CD4-positive, alpha-beta T cell (primary cell): ENCODE data around the gene KIF24. TPM values are rescaled to one million over a fixed set of nuclear protein-coding genes. Genes with fewer than 3 reads are reported as not detected.

Experiments
- ATAC-seq: fragments of 200-7000 bp; cut with Tn5 transposase; one replicate; pipeline ENCODE4 v1.10.0; 2022; ENCODE audit warnings: mild to moderate bottlenecking; ENCODE audit not compliant: poor library complexity
- CTCF ChIA-PET: fragments of 350-600 bp; sonication (Branson Sonifier 250); formaldehyde crosslinking; loops from one replicate; lab custom pipeline; 2021; ENCODE audit warnings: antibody characterized with exemption, inconsistent platforms; lab: Charles Lee
- POLR2A ChIA-PET: fragments of 350-600 bp; sonication (Branson Sonifier 250); formaldehyde crosslinking; loops from one replicate; lab custom pipeline; 2021; ENCODE audit warnings: antibody characterized with exemption, inconsistent platforms; lab: Charles Lee
- DNase-seq, 14 experiments: peaks; one replicate each; pipeline ENCODE4 v3.0.0-alpha.2; 2013 to 2020; ENCODE audit warnings: mixed read lengths in 2 of 14
- H3K27ac ChIP-seq, 2 donors: one replicate each; pipeline versions ENCODE4 v1.5.1 to v1.7.0; 2013; ENCODE audit warnings: low read length in 2 of 2, low read depth in 1 of 2, mild to moderate bottlenecking in 1 of 2
- H3K27me3 ChIP-seq, 2 experiments: 1 replicate in 1 of 2; 2 replicates in 1 of 2; pipeline versions ENCODE4 v1.6.1 to v1.7.0; 2013; ENCODE audit warnings: low read length in 2 of 2, control low read depth in 1 of 2, mild to moderate bottlenecking in 1 of 2, moderate library complexity in 1 of 2; ENCODE audit not compliant: insufficient read depth in 2 of 2, control insufficient read depth in 1 of 2
- H3K36me3 ChIP-seq: one replicate; pipeline ENCODE4 v1.6.1; 2013; ENCODE audit warnings: low read length, control low read depth; ENCODE audit not compliant: insufficient read depth
- H3K4me1 ChIP-seq: one replicate; pipeline ENCODE4 v1.6.1; 2013; ENCODE audit warnings: low read length, control low read depth; ENCODE audit not compliant: insufficient read depth
- H3K4me3 ChIP-seq: one replicate; pipeline ENCODE4 v1.5.1; 2013; ENCODE audit warnings: mild to moderate bottlenecking, low read length, moderate library complexity
- H3K9me3 ChIP-seq, 2 experiments: 1 replicate in 1 of 2; 2 replicates in 1 of 2; pipeline versions ENCODE4 v1.6.1 to v1.7.0; 2013; ENCODE audit warnings: low read length in 2 of 2, mild to moderate bottlenecking in 2 of 2, control low read depth in 1 of 2, moderate library complexity in 1 of 2; ENCODE audit not compliant: control insufficient read depth in 1 of 2, insufficient read depth in 1 of 2
- H3K27ac Mint-ChIP-seq: one replicate; pipeline ENCODE4 v1.8.0; 2020; ENCODE audit warnings: mixed read lengths
- H3K27me3 Mint-ChIP-seq: one replicate; pipeline ENCODE4 v1.8.0; 2021; ENCODE audit warnings: mixed read lengths
- H3K36me3 Mint-ChIP-seq: one replicate; pipeline ENCODE4 v1.8.0; 2021; ENCODE audit warnings: low read depth, mixed read lengths
- H3K4me1 Mint-ChIP-seq: one replicate; pipeline ENCODE4 v1.8.0; 2021; ENCODE audit warnings: low read depth, mixed read lengths
- H3K4me3 Mint-ChIP-seq: one replicate; pipeline ENCODE4 v1.8.0; 2020; ENCODE audit warnings: mild to moderate bottlenecking, mixed read lengths
- H3K9me3 Mint-ChIP-seq: one replicate; pipeline ENCODE4 v1.8.0; 2020; ENCODE audit warnings: mixed read lengths
- CTCF ChIP-seq: fragments of 200-600 bp; IDR thresholded peaks from one replicate; pipeline ENCODE4 v1.8.0; 2022; ENCODE audit warnings: antibody characterized with exemption, mild to moderate bottlenecking
- intact Hi-C, 2 experiments: fragments of 100-400 bp; cut with DNase I in 1 of 2; cut with micrococcal nuclease in 1 of 2; formaldehyde crosslinking; loops; one replicate each; pipeline versions ENCODE4 v1.15.1 to v1.9.0; 2023 to 2025; cut with DNase I, micrococcal nuclease
- total RNA-seq, 174 experiments: library from RNA in 2 of 174; stranded (reverse) in 2 of 174; gene quantifications; one replicate each; pipeline ENCODE4 v1.2.3 and lab custom pipeline; 2021 to 2026

KIF24 gene
- total RNA-seq, 2 experiments from 2014 or later: 0.05 to 0.14 TPM

GRCh38 chr9:34318163-34318790 is 10.8 kb downstream of the KIF24 start:
- no peaks in the 10 kb centered on the region for H3K27me3 Mint-ChIP-seq
- H3K27ac Mint-ChIP-seq: no peak overlapping the region
- H3K9me3 ChIP-seq: no peaks in the 10 kb centered on the region
- no peak overlapping the region for H3K4me3 Mint-ChIP-seq
- no peak for ATAC-seq
- TF ChIP-seq CTCF: no peak
- H3K4me1 ChIP-seq: no peaks in the 10 kb centered on the region
- H3K9me3 Mint-ChIP-seq: no peaks in the 10 kb centered on the region
- H3K36me3 ChIP-seq: no peaks in the 10 kb centered on the region
- DNase-seq: no peak
- no peaks in the 10 kb centered on the region for H3K36me3 Mint-ChIP-seq
- POLR2A ChIA-PET: no interaction called here
- intact Hi-C loops: no loop called here
- H3K27ac ChIP-seq: no peak overlapping the region
- CTCF ChIA-PET: no interaction called here
- H3K4me3 ChIP-seq: no peak overlapping the region
- no peaks in the 10 kb centered on the region for H3K27me3 ChIP-seq
- H3K4me1 Mint-ChIP-seq: no peaks in the 10 kb centered on the region

GRCh38 chr9:34317436-34317835 is 11.6 kb downstream of the KIF24 start:
- no peak overlapping the region for H3K27ac ChIP-seq
- H3K27me3 Mint-ChIP-seq: no peaks in the 10 kb centered on the region
- ChIA-PET POLR2A (no interaction called here), CTCF (no interaction called here)
- intact Hi-C loops: no loop called here
- no peaks in the 10 kb centered on the region for H3K4me1 ChIP-seq
- no peaks in the 10 kb centered on the region for H3K9me3 ChIP-seq
- H3K36me3 Mint-ChIP-seq: no peaks in the 10 kb centered on the region
- no peaks in the 10 kb centered on the region for H3K9me3 Mint-ChIP-seq
- H3K27me3 ChIP-seq: no peaks in the 10 kb centered on the region
- no peaks in the 10 kb centered on the region for H3K4me1 Mint-ChIP-seq
- H3K4me3 ChIP-seq: no peak overlapping the region
- ATAC-seq (no peak), DNase-seq (no peak)
- no peak overlapping the region for H3K4me3 Mint-ChIP-seq
- H3K27ac Mint-ChIP-seq: no peak overlapping the region
- no peaks in the 10 kb centered on the region for H3K36me3 ChIP-seq
- no peak for TF ChIP-seq CTCF

GRCh38 chr9:34311499-34312185 is 17.4 kb downstream of the KIF24 start:
- Histone ChIP-seq H3K4me3 (no peak overlapping the region), H3K9me3 (no peaks in the 10 kb centered on the region), H3K4me1 (no peaks in the 10 kb centered on the region), H3K27ac (no peak overlapping the region), H3K36me3 (no peaks in the 10 kb centered on the region), H3K27me3 (no peaks in the 10 kb centered on the region)
- no peaks in the 10 kb centered on the region for H3K4me1 Mint-ChIP-seq
- no peak for TF ChIP-seq CTCF
- H3K4me3 Mint-ChIP-seq: no peak overlapping the region
- ChIA-PET CTCF (no interaction called here), POLR2A (no interaction called here)
- H3K27me3 Mint-ChIP-seq: no peaks in the 10 kb centered on the region
- no peaks in the 10 kb centered on the region for H3K9me3 Mint-ChIP-seq
- intact Hi-C loops: no loop called here
- no peak for DNase-seq
- no peak for ATAC-seq
- H3K36me3 Mint-ChIP-seq: no peaks in the 10 kb centered on the region
- no peak overlapping the region for H3K27ac Mint-ChIP-seq
